Karpas-422 (cell line): ENCODE measurements around the gene ADARB2. TPM values are rescaled to one million over a fixed set of nuclear protein-coding genes. Genes with fewer than 3 reads are reported as not detected.

Experiments
- DNase-seq: peaks from one replicate; pipeline ENCODE4 v3.0.0-alpha.2; 2015
- H2AFZ ChIP-seq: fragments of 200-600 bp; sonication (generic); 2 replicates; pipeline ENCODE4 v1.6.1; 2014; ENCODE audit warnings: antibody characterized with exemption, low read length, mixed read lengths
- H3K27ac ChIP-seq: fragments of 200-600 bp; sonication (generic); 2 replicates; pipeline ENCODE4 v1.5.1; 2014; ENCODE audit warnings: mild to moderate bottlenecking, low read length, moderate library complexity
- H3K27me3 ChIP-seq: fragments of 200-600 bp; sonication (generic); 2 replicates; pipeline ENCODE4 v1.6.1; 2014; ENCODE audit warnings: low read length, mixed read lengths
- H3K36me3 ChIP-seq: fragments of 200-600 bp; sonication (generic); 2 replicates; pipeline ENCODE4 v1.6.1; 2014; ENCODE audit warnings: low read length, mixed read lengths; ENCODE audit not compliant: insufficient read depth
- H3K4me1 ChIP-seq: fragments of 200-600 bp; sonication (generic); 2 replicates; pipeline ENCODE4 v1.6.1; 2014; ENCODE audit warnings: mild to moderate bottlenecking, low read length, mixed read lengths
- H3K4me2 ChIP-seq: fragments of 200-600 bp; sonication (generic); 2 replicates; pipeline ENCODE4 v1.6.1; 2014; ENCODE audit warnings: low read length, low read depth, mild to moderate bottlenecking; ENCODE audit not compliant: poor library complexity, severe bottlenecking
- H3K4me3 ChIP-seq: fragments of 200-600 bp; sonication (generic); 2 replicates; pipeline ENCODE4 v1.5.1; 2014; ENCODE audit warnings: mild to moderate bottlenecking, antibody characterized with exemption, low read length, mixed read lengths
- H3K79me2 ChIP-seq: fragments of 200-600 bp; sonication (generic); 2 replicates; pipeline ENCODE4 v1.6.1; 2014; ENCODE audit warnings: mild to moderate bottlenecking, low read length, mixed read lengths
- H3K9ac ChIP-seq: fragments of 200-600 bp; sonication (generic); 2 replicates; pipeline ENCODE4 v1.6.0; 2014; ENCODE audit warnings: low read length
- H3K9me2 ChIP-seq: fragments of 200-600 bp; sonication (generic), shearing (Covaris generic); replicated peaks from 2 replicates; pipeline ENCODE4 v1.6.0; 2014; ENCODE audit warnings: mild to moderate bottlenecking, low read length, moderate library complexity; ENCODE audit not compliant: insufficient read depth
- H3K9me3 ChIP-seq: fragments of 300-700, 200-600 bp; sonication (generic); 2 replicates; pipeline ENCODE4 v1.6.1; 2014; ENCODE audit warnings: low read length, mixed read lengths
- H4K20me1 ChIP-seq: fragments of 200-600 bp; sonication (generic); 2 replicates; pipeline ENCODE4 v1.6.1; 2014; ENCODE audit warnings: mild to moderate bottlenecking, antibody characterized with exemption, low read length, low read depth; ENCODE audit not compliant: insufficient read depth
- total RNA-seq: library from RNA; depleted of rRNA; stranded (reverse); fragments of >200 nt; shearing (Covaris generic); gene quantifications from 2 replicates; pipeline ENCODE4 v1.2.3, GENCODE V29; 2014; ENCODE audit warnings: low replicate concordance

The ADARB2 gene
- total RNA-seq, 1 experiment from 2014 or later = not detected

DNA sequence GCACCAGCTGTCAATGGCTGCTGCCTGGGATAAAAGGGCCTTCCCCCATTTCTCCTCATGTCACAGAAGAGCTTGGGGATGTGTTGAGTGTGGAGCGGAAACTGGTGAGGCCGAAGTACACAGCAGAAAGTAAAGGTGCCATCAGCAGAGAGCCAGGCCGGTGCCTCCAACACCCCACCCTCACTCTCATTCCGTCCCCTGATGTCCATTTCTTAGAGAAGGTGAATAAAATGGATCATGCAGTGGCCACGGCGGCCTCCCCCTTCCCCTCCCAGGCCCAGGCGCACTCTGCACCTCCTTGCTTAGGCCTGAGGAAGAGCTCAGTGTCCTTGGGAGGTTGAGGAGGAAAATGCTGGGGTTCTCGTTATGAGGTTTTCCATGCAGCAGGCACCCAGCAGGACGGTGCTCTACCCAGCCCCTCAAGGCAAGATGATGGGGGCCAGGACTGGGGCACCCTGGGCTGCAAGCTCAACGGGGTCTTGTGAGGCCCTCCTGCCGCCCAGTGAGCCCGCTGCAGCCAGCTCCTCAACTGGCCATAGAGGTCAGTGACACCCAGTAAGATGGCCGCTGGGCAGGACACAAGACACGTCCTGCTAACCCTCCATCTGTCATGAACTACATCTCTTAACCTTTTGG lies 163.9 kb downstream of the ADARB2 start:
- Histone ChIP-seq H3K36me3 (no peaks in the 10 kb centered on the region), H3K9me2 (no peaks in the 10 kb centered on the region), H3K79me2 (no peaks in the 10 kb centered on the region), H3K9me3 (no peaks in the 10 kb centered on the region), H3K4me1 (peaks cover 28% of the 10 kb centered on the region), H3K9ac (no peak overlapping the region), H3K4me2 (no peak overlapping the region), H4K20me1 (no peaks in the 10 kb centered on the region), H3K27me3 (no peaks in the 10 kb centered on the region), H2AFZ (no peak overlapping the region), H3K4me3 (no peak overlapping the region), H3K27ac (no peak overlapping the region)
- DNase-seq = no peak

DNA sequence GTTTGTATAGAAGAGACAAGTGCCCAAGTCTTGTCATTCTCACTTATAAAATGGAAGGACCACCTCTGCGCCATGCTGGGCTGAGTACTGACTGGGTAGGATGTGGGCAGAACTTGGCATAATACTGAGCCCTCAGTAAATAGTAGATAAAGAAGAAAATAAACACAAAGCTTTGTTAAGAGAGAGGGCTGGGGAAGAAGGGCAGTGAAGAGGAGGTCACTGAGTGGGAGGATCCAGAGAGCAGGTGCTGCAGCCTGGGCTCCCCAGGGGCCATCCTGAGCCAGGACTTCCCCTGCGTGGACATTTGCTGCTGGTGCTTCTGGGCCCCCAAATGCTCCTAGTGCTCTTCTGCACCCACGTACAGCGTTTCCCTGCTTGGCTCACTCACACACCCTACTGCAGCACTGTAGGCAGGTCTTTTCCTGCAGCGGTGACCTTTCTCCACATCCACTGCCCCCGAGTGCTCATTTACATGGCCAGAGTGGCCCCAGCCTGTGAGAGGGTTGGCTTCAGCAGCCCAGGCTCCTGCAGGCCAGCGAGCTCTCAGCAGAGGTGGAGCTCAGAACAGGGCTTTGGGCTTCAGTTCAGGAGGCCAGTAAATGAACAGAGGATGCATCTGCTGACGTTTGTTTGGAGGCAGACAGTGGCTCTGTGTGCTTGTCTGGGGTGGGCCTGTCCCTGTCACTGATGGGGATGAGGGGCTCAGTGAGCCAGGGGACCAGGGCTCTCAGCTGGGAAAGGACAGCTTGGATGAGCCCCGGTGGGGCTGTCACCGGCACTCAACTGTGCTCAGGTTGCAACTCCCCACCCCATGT lies 164.6 kb downstream of the ADARB2 start:
- H3K4me1 ChIP-seq = peaks cover 25% of the 10 kb centered on the region
- no peaks in the 10 kb centered on the region for H4K20me1 ChIP-seq
- no peak overlapping the region for H3K4me2 ChIP-seq
- no peaks in the 10 kb centered on the region for H3K36me3 ChIP-seq
- no peak overlapping the region for H3K4me3 ChIP-seq
- H3K27ac ChIP-seq = no peak overlapping the region
- H3K9me3 ChIP-seq = no peaks in the 10 kb centered on the region
- no peaks in the 10 kb centered on the region for H3K9me2 ChIP-seq
- H3K9ac ChIP-seq = no peak overlapping the region
- H3K79me2 ChIP-seq = no peaks in the 10 kb centered on the region
- H2AFZ ChIP-seq = no peak overlapping the region
- no peaks in the 10 kb centered on the region for H3K27me3 ChIP-seq
- DNase-seq = no peak

GRCh38 chr10:1571587-1572237 lies 165.6 kb downstream of the ADARB2 start:
- DNase-seq = no peak
- H3K36me3 ChIP-seq = no peaks in the 10 kb centered on the region
- H3K4me2 ChIP-seq = no peak overlapping the region
- no peak overlapping the region for H3K27ac ChIP-seq
- no peak overlapping the region for H3K9ac ChIP-seq
- H3K9me3 ChIP-seq = no peaks in the 10 kb centered on the region
- peaks cover 15% of the 10 kb centered on the region for H3K4me1 ChIP-seq
- no peak overlapping the region for H3K4me3 ChIP-seq
- H3K79me2 ChIP-seq = no peaks in the 10 kb centered on the region
- H3K9me2 ChIP-seq = no peaks in the 10 kb centered on the region
- H4K20me1 ChIP-seq = no peaks in the 10 kb centered on the region
- no peaks in the 10 kb centered on the region for H3K27me3 ChIP-seq
- no peak overlapping the region for H2AFZ ChIP-seq

DNA sequence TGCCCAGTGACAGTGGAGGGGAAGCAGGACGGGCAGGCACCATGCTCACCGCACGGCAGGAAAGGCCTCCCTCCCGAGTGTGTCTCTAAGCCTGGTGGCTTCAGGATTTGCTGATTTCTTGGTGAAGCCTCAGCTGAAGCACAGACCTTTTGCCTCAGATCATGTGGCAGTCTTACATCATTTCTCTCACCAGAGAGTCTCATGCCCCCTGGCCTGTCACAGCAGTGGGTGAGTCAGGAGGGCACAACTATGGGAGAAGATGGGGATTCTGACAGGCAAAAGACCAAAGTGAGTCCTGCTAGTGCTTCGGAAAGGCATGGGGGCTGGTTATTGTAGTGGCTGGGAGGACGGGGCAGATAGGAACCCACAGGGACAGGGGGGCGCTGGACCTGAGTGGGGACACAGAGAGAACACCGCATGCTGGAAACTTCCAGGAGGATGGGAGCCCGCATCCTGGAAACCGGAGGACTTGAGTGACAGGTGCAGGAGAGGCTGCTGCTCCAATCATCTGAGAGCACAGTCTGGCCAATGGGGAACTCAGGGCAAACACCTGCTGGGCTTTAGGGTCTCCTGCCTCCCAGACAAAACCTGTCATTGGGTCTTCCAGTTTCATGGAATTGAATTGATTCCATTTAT lies 166.8 kb downstream of the ADARB2 start:
- H3K9me2 ChIP-seq = no peaks in the 10 kb centered on the region
- no peaks in the 10 kb centered on the region for H3K79me2 ChIP-seq
- H3K36me3 ChIP-seq = no peaks in the 10 kb centered on the region
- H3K4me3 ChIP-seq = no peak overlapping the region
- H4K20me1 ChIP-seq = no peaks in the 10 kb centered on the region
- H3K27ac ChIP-seq = no peak overlapping the region
- no peak overlapping the region for H3K9ac ChIP-seq
- H3K4me1 ChIP-seq = peaks cover 3% of the 10 kb centered on the region
- H3K9me3 ChIP-seq = no peaks in the 10 kb centered on the region
- H2AFZ ChIP-seq = no peak overlapping the region
- H3K27me3 ChIP-seq = no peaks in the 10 kb centered on the region
- DNase-seq = no peak
- H3K4me2 ChIP-seq = no peak overlapping the region

DNA sequence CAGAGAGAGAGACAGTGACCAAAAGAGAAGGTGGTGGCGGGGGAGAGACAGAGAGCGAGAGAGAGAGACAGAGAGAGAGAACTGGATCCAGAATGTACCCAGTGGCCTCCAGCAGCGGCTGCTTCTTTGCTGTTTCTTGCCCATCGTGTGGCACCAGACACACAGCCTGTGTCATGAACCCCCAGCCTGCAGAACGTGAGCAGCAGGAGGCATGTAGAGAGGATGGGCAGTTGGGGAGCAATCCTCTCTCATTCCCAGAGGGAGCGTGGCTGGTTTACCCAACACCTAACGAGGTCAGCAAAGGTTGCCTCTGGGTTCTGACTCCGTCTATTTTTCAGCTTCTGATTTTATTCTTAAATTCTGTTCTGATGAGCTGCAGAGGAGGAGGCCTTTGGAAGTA lies 168.1 kb downstream of the ADARB2 start:
- Histone ChIP-seq H3K9ac (no peak overlapping the region), H3K36me3 (no peaks in the 10 kb centered on the region), H4K20me1 (no peaks in the 10 kb centered on the region), H3K79me2 (no peaks in the 10 kb centered on the region), H3K4me1 (no peaks in the 10 kb centered on the region), H2AFZ (no peak overlapping the region), H3K4me2 (no peak overlapping the region), H3K9me2 (no peaks in the 10 kb centered on the region), H3K4me3 (no peak overlapping the region), H3K27ac (no peak overlapping the region), H3K27me3 (no peaks in the 10 kb centered on the region), H3K9me3 (no peaks in the 10 kb centered on the region)
- DNase-seq = no peak

DNA sequence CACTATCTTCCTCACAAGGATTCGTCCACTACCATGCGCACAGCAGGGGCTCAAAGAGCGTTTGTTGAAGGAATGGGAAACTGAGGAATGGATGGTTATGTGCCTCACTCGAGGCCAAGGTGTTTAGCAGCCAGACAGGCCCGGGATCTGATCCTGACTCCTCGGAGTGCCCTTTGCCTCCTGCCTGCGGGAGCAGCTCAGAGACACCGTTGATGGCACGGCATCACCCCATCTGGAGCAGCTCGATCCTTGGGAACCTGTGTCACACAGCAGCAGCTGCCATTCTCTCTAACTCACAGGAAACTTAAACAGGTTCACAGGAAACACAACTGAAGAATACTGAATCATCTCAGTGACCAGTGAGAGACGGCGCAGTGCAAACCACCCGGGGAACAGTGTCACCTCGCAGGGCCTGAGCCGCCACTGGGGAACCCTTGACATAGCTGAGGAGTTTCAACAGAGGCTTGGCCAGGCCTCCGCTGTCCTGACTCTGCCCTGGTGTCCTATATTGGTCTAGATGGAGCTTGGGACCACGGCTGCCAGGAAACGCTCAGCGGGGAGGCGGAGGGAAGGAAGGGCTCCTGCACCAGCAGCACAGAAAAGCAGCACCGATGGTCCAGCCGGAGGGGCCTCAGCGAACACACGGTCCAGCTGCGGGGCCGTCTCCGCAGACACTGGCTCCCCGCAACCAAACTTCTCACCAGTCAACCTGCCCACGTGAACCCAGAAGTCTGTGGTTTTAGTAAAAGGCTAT lies 169.4 kb downstream of the ADARB2 start:
- no peaks in the 10 kb centered on the region for H4K20me1 ChIP-seq
- H3K27ac ChIP-seq = no peak overlapping the region
- no peaks in the 10 kb centered on the region for H3K4me1 ChIP-seq
- no peaks in the 10 kb centered on the region for H3K27me3 ChIP-seq
- no peaks in the 10 kb centered on the region for H3K36me3 ChIP-seq
- H2AFZ ChIP-seq = no peak overlapping the region
- no peak overlapping the region for H3K4me3 ChIP-seq
- no peak overlapping the region for H3K4me2 ChIP-seq
- H3K9ac ChIP-seq = no peak overlapping the region
- H3K9me2 ChIP-seq = no peaks in the 10 kb centered on the region
- no peaks in the 10 kb centered on the region for H3K79me2 ChIP-seq
- no peak for DNase-seq
- H3K9me3 ChIP-seq = no peaks in the 10 kb centered on the region

DNA sequence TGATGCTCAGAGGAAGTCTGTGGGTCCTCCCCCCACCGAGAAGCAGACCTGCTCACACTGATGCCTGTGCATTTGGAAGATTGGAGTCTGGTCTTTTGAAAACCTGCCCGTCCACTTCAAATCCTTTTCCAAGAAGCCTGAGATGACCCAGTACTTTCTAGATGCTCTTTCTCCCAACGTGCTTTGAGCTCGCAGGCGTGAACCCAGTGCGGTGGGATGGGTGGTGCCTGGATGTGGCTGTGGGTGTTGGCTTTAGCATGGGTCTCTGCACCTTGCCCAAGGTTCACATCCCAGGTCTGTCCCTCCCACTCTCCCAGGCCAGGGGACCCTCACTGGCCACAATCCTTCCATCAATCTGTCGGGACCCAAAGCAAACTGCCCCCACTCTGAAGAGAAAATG lies 170.2 kb downstream of the ADARB2 start:
- Histone ChIP-seq H3K4me1 (no peaks in the 10 kb centered on the region), H2AFZ (no peak overlapping the region), H4K20me1 (no peaks in the 10 kb centered on the region), H3K27me3 (no peaks in the 10 kb centered on the region), H3K9me2 (no peaks in the 10 kb centered on the region), H3K27ac (no peak overlapping the region), H3K4me2 (no peak overlapping the region), H3K79me2 (no peaks in the 10 kb centered on the region), H3K9me3 (no peaks in the 10 kb centered on the region), H3K9ac (no peak overlapping the region), H3K36me3 (no peaks in the 10 kb centered on the region), H3K4me3 (no peak overlapping the region)
- DNase-seq = no peak
